Natural killer cell (primary cell): ENCODE data around the gene IFITM10. TPM values are rescaled to one million over a fixed set of nuclear protein-coding genes. Genes with fewer than 3 reads are reported as not detected.

Experiments
- ATAC-seq, 3 donors: fragments of 150-1000 bp in 2 of 3; fragments of 200-7000 bp in 1 of 3; cut with Tn5 transposase; 1 replicate in 1 of 3; 2 replicates in 2 of 3; pipeline ENCODE4 v1.10.0; 2021; ENCODE audit warnings: mild to moderate bottlenecking in 2 of 3, moderate library complexity in 2 of 3
- DNase-seq, 2 donors: peaks; one replicate each; pipeline versions ENCODE4 v3.0.0 to v3.0.0-alpha.2; 2013 to 2021; ENCODE audit warnings: mixed read lengths in 1 of 2
- H3K27ac ChIP-seq: one replicate; pipeline ENCODE4 v1.5.1; 2013; ENCODE audit warnings: mild to moderate bottlenecking, low read length
- H3K27me3 ChIP-seq: one replicate; pipeline ENCODE4 v1.6.1; 2013; ENCODE audit warnings: low read length; ENCODE audit not compliant: control insufficient read depth, insufficient read depth
- H3K36me3 ChIP-seq: one replicate; pipeline ENCODE4 v1.6.1; 2013; ENCODE audit warnings: low read length; ENCODE audit not compliant: control insufficient read depth, insufficient read depth
- H3K4me1 ChIP-seq: one replicate; pipeline ENCODE4 v1.6.1; 2013; ENCODE audit warnings: low read length; ENCODE audit not compliant: control insufficient read depth, insufficient read depth
- H3K4me3 ChIP-seq: one replicate; pipeline ENCODE4 v1.5.1; 2013; ENCODE audit warnings: low read length
- H3K9me3 ChIP-seq: one replicate; pipeline ENCODE4 v1.6.1; 2013; ENCODE audit warnings: low read length; ENCODE audit not compliant: control insufficient read depth, insufficient read depth
- H3K27ac Mint-ChIP-seq, 2 donors: one replicate each; pipeline ENCODE4 v1.8.0; 2022; ENCODE audit warnings: mild to moderate bottlenecking in 2 of 2, mixed read lengths in 2 of 2, moderate library complexity in 1 of 2
- H3K27me3 Mint-ChIP-seq, 2 donors: one replicate each; pipeline ENCODE4 v1.8.0; 2022; ENCODE audit warnings: low read depth in 2 of 2, mixed read lengths in 2 of 2
- H3K36me3 Mint-ChIP-seq: one replicate; pipeline ENCODE4 v1.8.0; 2022; ENCODE audit warnings: mixed read lengths
- H3K4me1 Mint-ChIP-seq, 2 donors: one replicate each; pipeline ENCODE4 v1.8.0; 2022; ENCODE audit warnings: mixed read lengths in 2 of 2
- H3K4me3 Mint-ChIP-seq: one replicate; pipeline ENCODE4 v1.8.0; 2022; ENCODE audit warnings: mild to moderate bottlenecking, moderate library complexity, mixed read lengths
- H3K9me3 Mint-ChIP-seq, 2 donors: one replicate each; pipeline ENCODE4 v1.8.0; 2022; ENCODE audit warnings: mixed read lengths in 2 of 2
- WGBS: methylation state at CpG from one replicate; pipeline ENCODE4 v1.1.7; 2013; ENCODE audit warnings: missing lambda C conversion rate; ENCODE audit not compliant: insufficient coverage; 5-methylcytosine and 5-hydroxymethylcytosine counted together
- intact Hi-C: fragments of 100-400 bp; cut with micrococcal nuclease; formaldehyde crosslinking; loops from one replicate; pipeline ENCODE4 v1.14.2; 2022
- total RNA-seq, 4 donors: library from RNA; stranded (reverse); fragments of 120-200 nt in 1 of 4; gene quantifications; one replicate each; pipeline versions ENCODE4 v1.2.3 to v1.2.4, GENCODE V29; 2013 to 2022
- TF ChIP-seq, protein P1 (sequence below): fragments of 200-600 bp; IDR thresholded peaks from one replicate; pipeline ENCODE4 v1.8.0; 2022; ENCODE audit warnings: antibody characterized with exemption

Gene IFITM10
- total RNA-seq, 3 donors from 2014 or later (not counting 1 experiment from before 2014, with no cell fraction given), result 5.5 to 8.1 (median 6.5) TPM

- TF ChIP-seq, protein P1, sequence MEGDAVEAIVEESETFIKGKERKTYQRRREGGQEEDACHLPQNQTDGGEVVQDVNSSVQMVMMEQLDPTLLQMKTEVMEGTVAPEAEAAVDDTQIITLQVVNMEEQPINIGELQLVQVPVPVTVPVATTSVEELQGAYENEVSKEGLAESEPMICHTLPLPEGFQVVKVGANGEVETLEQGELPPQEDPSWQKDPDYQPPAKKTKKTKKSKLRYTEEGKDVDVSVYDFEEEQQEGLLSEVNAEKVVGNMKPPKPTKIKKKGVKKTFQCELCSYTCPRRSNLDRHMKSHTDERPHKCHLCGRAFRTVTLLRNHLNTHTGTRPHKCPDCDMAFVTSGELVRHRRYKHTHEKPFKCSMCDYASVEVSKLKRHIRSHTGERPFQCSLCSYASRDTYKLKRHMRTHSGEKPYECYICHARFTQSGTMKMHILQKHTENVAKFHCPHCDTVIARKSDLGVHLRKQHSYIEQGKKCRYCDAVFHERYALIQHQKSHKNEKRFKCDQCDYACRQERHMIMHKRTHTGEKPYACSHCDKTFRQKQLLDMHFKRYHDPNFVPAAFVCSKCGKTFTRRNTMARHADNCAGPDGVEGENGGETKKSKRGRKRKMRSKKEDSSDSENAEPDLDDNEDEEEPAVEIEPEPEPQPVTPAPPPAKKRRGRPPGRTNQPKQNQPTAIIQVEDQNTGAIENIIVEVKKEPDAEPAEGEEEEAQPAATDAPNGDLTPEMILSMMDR, result no peak
- WGBS, result 57% methylated on average over 25 of the region's 25 CpGs
- H3K4me1 ChIP-seq, result peaks cover 80% of the 10 kb centered on the region
- H3K9me3 ChIP-seq, result no peaks in the 10 kb centered on the region
- no peak overlapping the region for H3K27ac ChIP-seq
- Mint-ChIP-seq H3K27ac (peak overlapping the region; percentile 36 to 78), H3K27me3 (peaks cover 0 to 13% of the 10 kb centered on the region in 2 donors), H3K4me1 (peaks cover 19 to 73% of the 10 kb centered on the region in 2 donors), H3K9me3 (no peaks in the 10 kb centered on the region), H3K36me3 (no peaks in the 10 kb centered on the region), H3K4me3 (peak overlapping the region; percentile 73)
- peak in 1 of 2 donors; percentile 14 for DNase-seq
- H3K36me3 ChIP-seq, result peaks cover 16% of the 10 kb centered on the region
- intact Hi-C loops, result no loop called here
- no peak for ATAC-seq
- H3K27me3 ChIP-seq, result peaks cover 6% of the 10 kb centered on the region
- no peak overlapping the region for H3K4me3 ChIP-seq
Observed at GRCh38 chr11:1749395-1750351, 722 bp downstream of the IFITM10 start.

DNA sequence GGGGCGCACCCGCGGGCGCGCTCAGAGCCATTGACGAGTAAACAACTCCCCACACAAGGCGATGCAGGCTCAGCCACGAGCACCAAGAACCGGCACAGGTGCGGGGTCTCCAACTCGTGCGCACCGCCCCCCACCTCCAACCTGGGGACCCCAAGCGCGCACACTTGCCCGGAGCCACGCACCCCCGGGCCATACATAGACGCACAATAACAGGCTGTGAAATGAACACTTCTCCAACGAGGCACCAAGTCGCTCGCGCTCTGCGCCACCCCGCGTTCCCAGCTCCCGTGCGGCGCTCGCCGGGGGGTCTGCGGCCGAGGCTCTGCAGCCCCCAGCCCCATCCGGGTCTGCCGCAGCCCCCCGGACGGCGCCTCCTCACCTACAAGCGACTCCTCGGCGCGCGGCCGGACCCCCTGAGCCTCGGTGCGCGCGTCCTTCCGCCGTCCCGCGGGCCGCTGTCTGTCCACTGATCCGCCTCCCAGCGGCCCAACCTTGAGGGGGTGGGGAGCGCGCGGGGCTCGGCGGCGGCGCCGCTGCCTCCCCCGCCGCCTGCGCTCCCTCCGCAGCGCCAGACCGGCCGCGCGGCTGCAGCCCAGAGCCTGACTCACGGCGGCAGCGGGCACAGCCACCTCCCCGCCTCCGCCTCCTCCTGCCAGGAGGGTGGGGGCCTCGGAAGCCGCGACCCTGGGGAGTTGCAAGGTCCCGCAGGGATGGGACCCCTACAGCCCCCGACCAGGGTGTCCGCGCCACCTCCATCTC is 1.6 kb downstream of the IFITM10 start:
- TF ChIP-seq, protein P1, result no peak
- Histone ChIP-seq H3K36me3 (peaks cover 10% of the 10 kb centered on the region), H3K27me3 (peaks cover 6% of the 10 kb centered on the region), H3K4me3 (peak overlapping the region; percentile 31), H3K4me1 (peaks cover 73% of the 10 kb centered on the region), H3K27ac (no peak overlapping the region), H3K9me3 (no peaks in the 10 kb centered on the region)
- H3K4me3 Mint-ChIP-seq, result peak overlapping the region; percentile 62
- ATAC-seq (peak; percentile 37 to 72 (median 61)), DNase-seq (peak in 1 of 2 donors; percentile 24)
- peaks cover 0 to 13% of the 10 kb centered on the region in 2 donors for H3K27me3 Mint-ChIP-seq
- 2% methylated on average over 84 of the region's 84 CpGs for WGBS
- peaks cover 18 to 68% of the 10 kb centered on the region in 2 donors for H3K4me1 Mint-ChIP-seq
- H3K36me3 Mint-ChIP-seq, result no peaks in the 10 kb centered on the region
- H3K27ac Mint-ChIP-seq, result no peak overlapping the region
- intact Hi-C loops, result no loop called here
- H3K9me3 Mint-ChIP-seq, result no peaks in the 10 kb centered on the region

- H3K27ac Mint-ChIP-seq, result no peak overlapping the region
- Histone ChIP-seq H3K27ac (no peak overlapping the region), H3K27me3 (peaks cover 6% of the 10 kb centered on the region), H3K9me3 (no peaks in the 10 kb centered on the region), H3K36me3 (peaks cover 3% of the 10 kb centered on the region), H3K4me3 (peak overlapping the region; percentile 31), H3K4me1 (peaks cover 66% of the 10 kb centered on the region)
- ATAC-seq (peak in 1 of 3 donors; percentile 34), DNase-seq (peak in 1 of 2 donors; percentile 17)
- H3K36me3 Mint-ChIP-seq, result no peaks in the 10 kb centered on the region
- H3K4me3 Mint-ChIP-seq, result peak overlapping the region; percentile 78
- H3K9me3 Mint-ChIP-seq, result no peaks in the 10 kb centered on the region
- TF ChIP-seq, protein P1, result no peak
- H3K4me1 Mint-ChIP-seq, result peaks cover 14 to 60% of the 10 kb centered on the region in 2 donors
- peaks cover 0 to 13% of the 10 kb centered on the region in 2 donors for H3K27me3 Mint-ChIP-seq
- intact Hi-C loops, result no loop called here
- WGBS, result 49% methylated on average over 72 of the region's 72 CpGs
Observed at GRCh38 chr11:1747753-1748635, 2.4 kb downstream of the IFITM10 start.
